Activated naive CD4-positive, alpha-beta T cell treated with Interleukin-2 at 50 U/mL for 16 hours (primary cell): ENCODE measurements around the gene KRT39.
"Not testable (repeated sequence)": the region's sequence is repeated elsewhere in the genome, so short reads cannot be mapped to it uniquely, and the experiment has no call there.

Experiments
- DNase-seq: peaks from one replicate; pipeline ENCODE4 v3.0.0-alpha.2; 2020

Gene KRT39

GRCh38 chr17:40936976-40937375 is 29.8 kb downstream of the KRT39 start:
- DNase-seq = no peak

- DNase-seq = no peak
Measured at GRCh38 chr17:40936437-40936971, 30.2 kb downstream of the KRT39 start.

- DNase-seq = no peak
Measured at GRCh38 chr17:40935624-40936023, 31.1 kb downstream of the KRT39 start.

- DNase-seq = no peak
Measured at GRCh38 chr17:40932608-40933007, 34.1 kb downstream of the KRT39 start.

GRCh38 chr17:40931311-40931710 is 35.4 kb downstream of the KRT39 start:
- DNase-seq = no peak

- DNase-seq = no peak
Measured at GRCh38 chr17:40926341-40926740, 40.4 kb downstream of the KRT39 start.

- DNase-seq = no peak
Measured at GRCh38 chr17:40922239-40922638, 44.5 kb downstream of the KRT39 start.

- no peak for DNase-seq
Measured at GRCh38 chr17:40921026-40921425, 45.7 kb downstream of the KRT39 start.

GRCh38 chr17:40917116-40917515 is 49.6 kb downstream of the KRT39 start:
- DNase-seq = not testable (repeated sequence)

GRCh38 chr17:40916366-40916765 is 50.4 kb downstream of the KRT39 start:
- DNase-seq = no peak

- no peak for DNase-seq
Measured at GRCh38 chr17:40915721-40916256, 51.0 kb downstream of the KRT39 start.

GRCh38 chr17:40915199-40915661 is 51.5 kb downstream of the KRT39 start:
- no peak for DNase-seq

- DNase-seq = no peak
Measured at GRCh38 chr17:40914075-40914855, 52.5 kb downstream of the KRT39 start.

- no peak for DNase-seq
Measured at GRCh38 chr17:40912486-40913210, 54.1 kb downstream of the KRT39 start.

GRCh38 chr17:40910441-40910841 is 56.3 kb downstream of the KRT39 start:
- DNase-seq = no peak

- DNase-seq = no peak
Measured at GRCh38 chr17:40909755-40910154, 57.0 kb downstream of the KRT39 start.

- DNase-seq = peak; percentile 60
Measured at GRCh38 chr17:40909351-40909750, 57.4 kb downstream of the KRT39 start.
